ENCODE data around the gene CEACAM1.
"Not testable (repeated sequence)": the region's sequence is repeated elsewhere in the genome, so short reads cannot be mapped to it uniquely, and the experiment has no call there.

Gene CEACAM1

GRCh38 chr19:42547929-42548328 lies 19.6 kb upstream of the CEACAM1 start:
- DNase-seq = no peak

- no peak for DNase-seq
These were observed 18.7 kb upstream of the CEACAM1 start for GRCh38 chr19:42546831-42547500.

- no peak for DNase-seq
These were observed 15.9 kb upstream of the CEACAM1 start for GRCh38 chr19:42544146-42544545.

DNA sequence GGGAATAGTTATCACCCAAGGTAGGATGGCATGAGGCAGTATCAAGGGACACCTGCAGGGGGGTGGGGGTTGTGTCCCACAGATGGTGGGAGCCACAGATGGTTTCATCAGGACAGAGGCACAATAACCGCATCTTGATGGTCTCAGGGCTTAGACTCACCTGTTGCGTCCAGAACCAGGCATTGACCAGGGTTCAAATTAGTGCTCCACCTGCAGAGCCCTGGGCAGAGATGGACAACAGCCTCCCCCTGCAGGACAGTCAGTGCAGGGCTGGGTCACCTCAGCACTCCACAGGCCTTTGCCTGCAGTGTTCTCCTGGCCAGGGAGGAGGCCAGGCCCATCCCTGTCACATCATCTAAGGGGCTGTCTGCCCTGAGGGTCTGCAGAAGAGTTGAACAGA lies 14.5 kb upstream of the CEACAM1 start:
- peak; percentile 42 for DNase-seq

- peak; percentile 54 for DNase-seq
These were observed 11.8 kb upstream of the CEACAM1 start for GRCh38 chr19:42540071-42540553.

GRCh38 chr19:42538841-42539709 lies 10.8 kb upstream of the CEACAM1 start:
- DNase-seq = peak; percentile 55

- DNase-seq = not testable (repeated sequence)
These were observed 7.0 kb upstream of the CEACAM1 start for GRCh38 chr19:42535276-42535675.

DNA sequence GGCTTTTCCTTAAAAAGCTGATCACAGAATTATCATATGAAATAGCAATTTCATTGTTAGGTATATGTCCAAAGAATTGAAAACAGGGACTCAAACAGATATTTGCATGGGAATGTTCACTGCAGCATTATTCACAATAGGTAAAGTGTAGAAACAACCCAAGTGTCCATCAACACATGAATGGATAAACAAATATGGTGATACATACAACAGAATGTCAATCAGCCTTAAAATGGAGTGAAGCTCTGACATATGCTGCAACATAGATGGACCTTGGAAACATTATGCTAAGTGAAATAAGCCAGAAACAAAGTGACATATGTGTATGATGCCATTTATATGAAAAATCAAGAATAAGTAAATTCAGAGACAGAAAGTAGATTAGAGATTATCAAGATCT lies 6.1 kb upstream of the CEACAM1 start:
- DNase-seq = no peak

DNA sequence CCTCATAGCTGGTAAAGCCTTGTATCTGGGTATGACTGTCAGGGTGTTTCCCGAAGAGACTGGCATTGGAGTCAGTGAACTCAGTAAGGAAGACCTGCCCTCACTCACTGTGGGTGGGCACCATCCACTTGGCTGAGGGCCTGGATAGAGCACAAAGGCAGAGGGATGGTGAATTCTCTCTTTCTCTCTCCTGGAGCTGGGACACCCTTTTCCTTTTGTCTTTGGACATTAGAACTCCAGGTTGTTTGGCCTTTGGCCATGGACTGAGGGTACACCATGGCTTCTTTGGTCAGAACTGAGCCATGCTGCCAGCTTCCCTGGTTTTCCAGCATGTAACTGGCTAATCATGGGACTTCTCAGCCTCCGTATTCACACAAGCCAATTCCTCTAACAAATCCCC lies 4.6 kb upstream of the CEACAM1 start:
- no peak for DNase-seq

- no peak for DNase-seq
These were observed 3.0 kb upstream of the CEACAM1 start for GRCh38 chr19:42531313-42531712.

- peak; percentile 88 for DNase-seq
These were observed 1.0 kb upstream of the CEACAM1 start for GRCh38 chr19:42529248-42529764.

- no peak for DNase-seq
These were observed 3.3 kb downstream of the CEACAM1 start for GRCh38 chr19:42524943-42525342.

- DNase-seq = no peak
These were observed 4.0 kb downstream of the CEACAM1 start for GRCh38 chr19:42524250-42524649.

GRCh38 chr19:42522262-42522661 lies 6.0 kb downstream of the CEACAM1 start:
- not testable (repeated sequence) for DNase-seq

DNA sequence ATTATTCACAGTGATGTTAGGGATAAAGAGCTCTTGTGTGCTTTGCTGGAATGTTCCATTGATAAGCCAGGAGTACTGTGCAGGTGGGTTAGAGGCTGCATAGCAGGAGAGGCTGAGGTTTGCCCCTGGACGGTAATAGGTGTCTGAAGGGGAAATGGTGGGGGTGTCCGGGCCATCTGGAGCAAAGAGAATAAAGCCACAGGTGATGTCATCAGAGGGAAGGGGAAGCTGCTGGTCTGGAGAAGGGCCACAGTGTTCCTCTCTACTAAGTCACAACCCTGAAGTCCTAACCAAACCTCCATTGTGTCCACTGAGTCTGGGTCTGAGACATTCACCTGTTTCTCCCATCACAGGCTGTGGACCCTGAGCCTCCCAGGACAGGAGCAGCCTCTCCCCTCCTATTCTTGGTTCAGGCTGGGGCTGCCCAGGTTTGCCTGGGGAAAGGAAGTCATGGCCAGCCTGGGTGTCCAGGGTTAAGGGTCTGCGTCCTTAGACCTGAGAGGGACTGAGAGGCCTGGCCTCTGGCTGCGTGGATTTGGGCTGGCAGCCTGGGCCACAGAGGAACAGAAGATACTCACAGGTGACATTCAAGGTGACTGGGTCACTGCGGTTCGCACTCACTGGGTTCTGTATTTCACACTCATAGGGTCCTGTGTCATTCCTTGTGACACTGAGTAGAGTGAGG lies 6.8 kb downstream of the CEACAM1 start:
- DNase-seq = no peak

- DNase-seq = no peak
These were observed 9.2 kb downstream of the CEACAM1 start for GRCh38 chr19:42519108-42519507.

GRCh38 chr19:42516771-42517170 lies 11.5 kb downstream of the CEACAM1 start:
- DNase-seq = no peak

- no peak for DNase-seq
These were observed 12.9 kb downstream of the CEACAM1 start for GRCh38 chr19:42515241-42515832.

DNA sequence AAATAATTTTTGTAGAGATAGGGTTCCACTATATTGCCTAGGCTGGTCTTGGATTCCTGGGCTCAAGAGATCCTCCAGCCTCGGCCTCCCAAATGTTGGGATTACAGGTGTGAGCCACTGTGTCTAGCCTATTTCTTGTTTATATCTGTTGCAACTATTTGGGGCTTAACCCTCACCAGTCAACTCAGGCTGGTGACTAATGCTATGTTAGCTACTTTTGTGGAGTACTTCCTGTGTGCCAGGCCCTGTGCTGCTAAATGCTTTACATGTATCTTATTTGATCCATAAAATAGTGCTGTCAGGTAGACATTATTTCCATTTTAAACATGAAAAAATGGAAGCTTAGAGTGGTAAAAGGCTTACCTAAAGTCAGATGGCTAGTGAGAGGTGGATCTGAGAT lies 13.8 kb downstream of the CEACAM1 start:
- no peak for DNase-seq

- no peak for DNase-seq
These were observed 15.5 kb downstream of the CEACAM1 start for GRCh38 chr19:42512743-42513304.

GRCh38 chr19:42512130-42512636 lies 16.1 kb downstream of the CEACAM1 start:
- DNase-seq = no peak

DNA sequence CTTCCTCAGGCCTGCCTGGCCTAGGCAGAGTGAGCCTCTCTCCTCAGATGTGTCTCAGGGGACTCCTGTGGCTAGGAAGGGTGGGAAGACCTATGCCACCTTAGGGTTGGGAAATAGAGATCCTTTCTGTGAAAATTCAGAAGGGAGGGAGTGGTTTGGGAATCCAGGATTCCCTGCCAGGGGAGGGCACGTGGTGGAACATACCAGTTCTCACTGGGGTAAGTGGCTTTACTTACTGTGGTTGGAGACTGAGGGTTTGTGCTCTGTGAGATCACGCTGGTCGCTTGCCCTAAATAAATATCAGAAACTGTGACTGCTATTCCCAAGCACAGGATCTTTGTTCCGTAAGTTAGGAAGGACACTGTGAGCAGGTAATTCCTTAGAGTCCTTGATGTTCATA lies 16.9 kb downstream of the CEACAM1 start:
- no peak for DNase-seq

All from activated effector memory CD4-positive, alpha-beta T cell treated with anti-CD3 and anti-CD28 coated beads, Interleukin-2, amount 50 U/mL, for 16 hours (primary cell).